CD4-positive, CD25-positive, alpha-beta regulatory T cell (primary cell): ENCODE measurements around the gene PTPRN2. TPM values are rescaled to one million over a fixed set of nuclear protein-coding genes. Genes with fewer than 3 reads are reported as not detected.

Experiments used
- ATAC-seq, 2 donors: fragments of 150-1000 bp; cut with Tn5 transposase; one replicate each; pipeline ENCODE4 v1.10.0; 2021; ENCODE audit warnings: low read depth in 2 of 2, moderate number of reproducible peaks in 2 of 2, moderate library complexity in 1 of 2
- DNase-seq, 3 donors: peaks; one replicate each; pipeline versions ENCODE4 v3.0.0 to v3.0.0-alpha.2; 2012 to 2022; ENCODE audit warnings: mixed read lengths in 1 of 3
- H3K27ac ChIP-seq: one replicate; pipeline ENCODE4 v1.7.0; 2013; ENCODE audit warnings: mild to moderate bottlenecking, low read length; ENCODE audit not compliant: insufficient read depth, poor library complexity, severe bottlenecking
- H3K27me3 ChIP-seq: one replicate; pipeline ENCODE4 v1.7.0; 2013; ENCODE audit warnings: low read length; ENCODE audit not compliant: control insufficient read depth, insufficient read depth
- H3K36me3 ChIP-seq: one replicate; pipeline ENCODE4 v1.7.0; 2013; ENCODE audit warnings: mild to moderate bottlenecking, low read length, moderate library complexity; ENCODE audit not compliant: control insufficient read depth, insufficient read depth
- H3K4me1 ChIP-seq: 2 replicates; pipeline ENCODE4 v1.7.0; 2013; ENCODE audit warnings: mild to moderate bottlenecking, low read length; ENCODE audit not compliant: insufficient read depth, control insufficient read depth, poor library complexity, severe bottlenecking
- H3K4me3 ChIP-seq: one replicate; pipeline ENCODE4 v1.7.0; 2013; ENCODE audit warnings: low read depth, mild to moderate bottlenecking, low read length, moderate library complexity
- H3K9me3 ChIP-seq, 2 experiments: 1 replicate in 1 of 2; 2 replicates in 1 of 2; pipeline ENCODE4 v1.7.0; 2013; ENCODE audit warnings: low read length in 2 of 2, mild to moderate bottlenecking in 1 of 2, moderate library complexity in 1 of 2; ENCODE audit not compliant: control insufficient read depth in 2 of 2
- H3K27ac Mint-ChIP-seq, 3 donors: one replicate each; pipeline ENCODE4 v1.8.0; 2020 to 2022; ENCODE audit warnings: mild to moderate bottlenecking in 3 of 3, mixed read lengths in 3 of 3, moderate library complexity in 2 of 3
- H3K27me3 Mint-ChIP-seq: one replicate; pipeline ENCODE4 v1.8.0; 2022; ENCODE audit warnings: mild to moderate bottlenecking, mixed read lengths
- H3K36me3 Mint-ChIP-seq: one replicate; pipeline ENCODE4 v1.8.0; 2020; ENCODE audit warnings: mixed read lengths
- H3K4me1 Mint-ChIP-seq, 4 donors: one replicate each; pipeline ENCODE4 v1.8.0; 2020 to 2022; ENCODE audit warnings: mixed read lengths in 4 of 4, mild to moderate bottlenecking in 1 of 4
- H3K4me3 Mint-ChIP-seq, 4 donors: one replicate each; pipeline ENCODE4 v1.8.0; 2020 to 2022; ENCODE audit warnings: mild to moderate bottlenecking in 4 of 4, mixed read lengths in 4 of 4, moderate library complexity in 3 of 4
- H3K9me3 Mint-ChIP-seq, 7 donors: one replicate each; pipeline ENCODE4 v1.8.0; 2020 to 2022; ENCODE audit warnings: mixed read lengths in 7 of 7, mild to moderate bottlenecking in 3 of 7, moderate library complexity in 2 of 7
- polyA plus RNA-seq, 4 donors: library from polyadenylated mRNA; unstranded; fragments of 300-500 nt; fragmentation: Illumina TruSeq; gene quantifications; one replicate each; pipeline ENCODE4 v1.2.3, GENCODE V29; 2021
- total RNA-seq: library from RNA; stranded (reverse); gene quantifications from one replicate; pipeline ENCODE4 v1.2.3, GENCODE V29; 2022

The PTPRN2 gene
- total and polyA plus RNA-seq, 5 donors from 2014 or later: 1.6 to 4.7 (median 2.7) TPM

- no peaks in the 10 kb centered on the region for H3K4me1 ChIP-seq
- H3K9me3 Mint-ChIP-seq: peaks cover 0 to 5% (median 2%) of the 10 kb centered on the region in 7 donors
- H3K27me3 Mint-ChIP-seq: no peaks in the 10 kb centered on the region
- no peaks in the 10 kb centered on the region for H3K36me3 Mint-ChIP-seq
- no peaks in the 10 kb centered on the region for H3K36me3 ChIP-seq
- no peaks in the 10 kb centered on the region for H3K27me3 ChIP-seq
- DNase-seq (no peak), ATAC-seq (no peak)
- H3K4me1 Mint-ChIP-seq: peaks cover 0 to 12% (median 4%) of the 10 kb centered on the region in 4 donors
- no peak overlapping the region for H3K4me3 Mint-ChIP-seq
- peak overlapping the region in 1 of 3 donors; percentile 10 for H3K27ac Mint-ChIP-seq
- H3K4me3 ChIP-seq: no peak overlapping the region
- H3K9me3 ChIP-seq: no peaks in the 10 kb centered on the region
- no peak overlapping the region for H3K27ac ChIP-seq
Observed at GRCh38 chr7:157927313-157927925, 660.2 kb downstream of the PTPRN2 start.

- H3K36me3 ChIP-seq: no peaks in the 10 kb centered on the region
- H3K4me1 ChIP-seq: no peaks in the 10 kb centered on the region
- Mint-ChIP-seq H3K9me3 (no peaks in the 10 kb centered on the region), H3K4me3 (no peak overlapping the region), H3K36me3 (no peaks in the 10 kb centered on the region), H3K4me1 (peaks cover 0 to 12% (median 4%) of the 10 kb centered on the region in 4 donors), H3K27ac (peak overlapping the region in 2 of 3 donors; percentile 1 to 82), H3K27me3 (no peaks in the 10 kb centered on the region)
- ATAC-seq: peak in 1 of 2 donors; percentile 37
- no peak for DNase-seq
- no peaks in the 10 kb centered on the region for H3K9me3 ChIP-seq
- H3K4me3 ChIP-seq: no peak overlapping the region
- H3K27ac ChIP-seq: no peak overlapping the region
- no peaks in the 10 kb centered on the region for H3K27me3 ChIP-seq
Observed at GRCh38 chr7:157926521-157927150, 661.0 kb downstream of the PTPRN2 start.

- Histone ChIP-seq H3K36me3 (no peaks in the 10 kb centered on the region), H3K27ac (no peak overlapping the region), H3K4me3 (no peak overlapping the region), H3K9me3 (no peaks in the 10 kb centered on the region), H3K27me3 (no peaks in the 10 kb centered on the region), H3K4me1 (no peaks in the 10 kb centered on the region)
- DNase-seq (no peak), ATAC-seq (no peak)
- Mint-ChIP-seq H3K27me3 (no peaks in the 10 kb centered on the region), H3K9me3 (no peaks in the 10 kb centered on the region), H3K27ac (peak overlapping the region in 1 of 3 donors; percentile 1), H3K36me3 (no peaks in the 10 kb centered on the region), H3K4me1 (peaks cover 0 to 12% (median 4%) of the 10 kb centered on the region in 4 donors), H3K4me3 (no peak overlapping the region)
Observed at GRCh38 chr7:157926107-157926506, 661.5 kb downstream of the PTPRN2 start.

- H3K4me1 ChIP-seq: no peaks in the 10 kb centered on the region
- Mint-ChIP-seq H3K4me1 (peaks cover 0 to 12% (median 4%) of the 10 kb centered on the region in 4 donors), H3K4me3 (no peak overlapping the region), H3K27me3 (no peaks in the 10 kb centered on the region), H3K9me3 (no peaks in the 10 kb centered on the region), H3K36me3 (no peaks in the 10 kb centered on the region), H3K27ac (no peak overlapping the region)
- H3K9me3 ChIP-seq: no peaks in the 10 kb centered on the region
- DNase-seq (no peak), ATAC-seq (no peak)
- H3K27ac ChIP-seq: no peak overlapping the region
- no peak overlapping the region for H3K4me3 ChIP-seq
- no peaks in the 10 kb centered on the region for H3K36me3 ChIP-seq
- H3K27me3 ChIP-seq: no peaks in the 10 kb centered on the region
Observed at GRCh38 chr7:157925383-157925875, 662.2 kb downstream of the PTPRN2 start.

GRCh38 chr7:157923903-157924630 is 663.6 kb downstream of the PTPRN2 start:
- no peak for ATAC-seq
- Histone ChIP-seq H3K36me3 (no peaks in the 10 kb centered on the region), H3K9me3 (no peaks in the 10 kb centered on the region), H3K27ac (no peak overlapping the region), H3K27me3 (no peaks in the 10 kb centered on the region), H3K4me3 (no peak overlapping the region), H3K4me1 (no peaks in the 10 kb centered on the region)
- peaks cover 0 to 12% (median 4%) of the 10 kb centered on the region in 4 donors for H3K4me1 Mint-ChIP-seq
- no peaks in the 10 kb centered on the region for H3K27me3 Mint-ChIP-seq
- no peaks in the 10 kb centered on the region for H3K9me3 Mint-ChIP-seq
- no peak overlapping the region for H3K4me3 Mint-ChIP-seq
- no peak for DNase-seq
- no peak overlapping the region for H3K27ac Mint-ChIP-seq
- H3K36me3 Mint-ChIP-seq: no peaks in the 10 kb centered on the region

- H3K4me1 Mint-ChIP-seq: peaks cover 0 to 12% (median 4%) of the 10 kb centered on the region in 4 donors
- Histone ChIP-seq H3K4me1 (no peaks in the 10 kb centered on the region), H3K27ac (no peak overlapping the region), H3K9me3 (no peaks in the 10 kb centered on the region), H3K4me3 (no peak overlapping the region), H3K27me3 (no peaks in the 10 kb centered on the region), H3K36me3 (no peaks in the 10 kb centered on the region)
- no peak for DNase-seq
- peaks cover 4% of the 10 kb centered on the region for H3K27me3 Mint-ChIP-seq
- ATAC-seq: no peak
- H3K9me3 Mint-ChIP-seq: no peaks in the 10 kb centered on the region
- no peak overlapping the region for H3K4me3 Mint-ChIP-seq
- H3K27ac Mint-ChIP-seq: no peak overlapping the region
- H3K36me3 Mint-ChIP-seq: no peaks in the 10 kb centered on the region
Observed at GRCh38 chr7:157922576-157922975, 665.0 kb downstream of the PTPRN2 start.

GRCh38 chr7:157918326-157919080 is 669.1 kb downstream of the PTPRN2 start:
- no peak for DNase-seq
- no peak overlapping the region for H3K4me3 ChIP-seq
- Mint-ChIP-seq H3K4me1 (no peaks in the 10 kb centered on the region), H3K4me3 (no peak overlapping the region), H3K36me3 (no peaks in the 10 kb centered on the region), H3K27ac (no peak overlapping the region), H3K27me3 (peaks cover 8% of the 10 kb centered on the region), H3K9me3 (peaks cover 0 to 7% (median 0%) of the 10 kb centered on the region in 7 donors)
- no peaks in the 10 kb centered on the region for H3K36me3 ChIP-seq
- no peaks in the 10 kb centered on the region for H3K27me3 ChIP-seq
- no peaks in the 10 kb centered on the region for H3K4me1 ChIP-seq
- no peak overlapping the region for H3K27ac ChIP-seq
- peaks cover 0 to 2% of the 10 kb centered on the region in 2 experiments for H3K9me3 ChIP-seq
- ATAC-seq: no peak
